ENCODE measurements around the gene SCNN1B.

SCNN1B gene

GRCh38 chr16:23373436-23374219 is 71.5 kb downstream of the SCNN1B start:
- CTCF ChIA-PET = no interaction called here
- DNase-seq (ENCODE audit: extremely low spot score) = no peak
- TF ChIP-seq CTCF (IDR thresholded peaks at IDR 0.05; ENCODE audit: control extremely low read depth, extremely low read depth, low read depth, missing control alignments) = no peak
- POLR2A ChIA-PET = no interaction called here

GRCh38 chr16:23374721-23375510 is 72.8 kb downstream of the SCNN1B start:
- CTCF ChIA-PET = interaction anchor here (1.3 to 1.5 kb wide), 2 partner anchors 40 to 192 kb away, joined by 3 read pairs; no protein-coding TSS in a partner anchor
- POLR2A ChIA-PET = no interaction called here
- DNase-seq (ENCODE audit: extremely low spot score) = no peak
- TF ChIP-seq CTCF (IDR thresholded peaks at IDR 0.05; ENCODE audit: control extremely low read depth, extremely low read depth, low read depth, missing control alignments) = no peak

- TF ChIP-seq CTCF (IDR thresholded peaks at IDR 0.05; ENCODE audit: control extremely low read depth, extremely low read depth, low read depth, missing control alignments) = no peak
- no peak for DNase-seq (ENCODE audit: extremely low spot score)
- ChIA-PET CTCF (interaction anchor here (1.3 to 1.5 kb wide), 2 partner anchors 41 to 192 kb away, joined by 3 read pairs; no protein-coding TSS in a partner anchor), POLR2A (no interaction called here)
Observed at GRCh38 chr16:23375643-23376042, 73.5 kb downstream of the SCNN1B start.

GRCh38 chr16:23377071-23377931 is 75.2 kb downstream of the SCNN1B start:
- no peak for DNase-seq (ENCODE audit: extremely low spot score)

GRCh38 chr16:23378256-23378655 is 76.2 kb downstream of the SCNN1B start:
- no peak for DNase-seq (ENCODE audit: extremely low spot score)
- ChIA-PET POLR2A (no interaction called here), CTCF (no interaction called here)
- no peak for TF ChIP-seq CTCF (IDR thresholded peaks at IDR 0.05; ENCODE audit: control extremely low read depth, extremely low read depth, low read depth, missing control alignments)

More at GRCh38 chr16:23377071-23377931, 75.2 kb downstream of the SCNN1B start:
- TF ChIP-seq CTCF (IDR thresholded peaks at IDR 0.05; ENCODE audit: control extremely low read depth, extremely low read depth, low read depth, missing control alignments) = no peak
- POLR2A ChIA-PET = no interaction called here
- CTCF ChIA-PET = no interaction called here

GRCh38 chr16:23378921-23379320 is 76.8 kb downstream of the SCNN1B start:
- ChIA-PET CTCF (interaction anchor here (1.4 kb wide), 1 partner anchor 55 kb away, joined by 3 read pairs; no protein-coding TSS in a partner anchor), POLR2A (no interaction called here)
- TF ChIP-seq CTCF (IDR thresholded peaks at IDR 0.05; ENCODE audit: control extremely low read depth, extremely low read depth, low read depth, missing control alignments) = no peak
- no peak for DNase-seq (ENCODE audit: extremely low spot score)
